Measurements from ENCODE around the gene EGF.

Gene EGF

GRCh38 chr4:110042545-110043517 is 130.1 kb downstream of the EGF start:
- DNase-seq = no peak

GRCh38 chr4:110046588-110047049 is 133.9 kb downstream of the EGF start:
- no peak for DNase-seq

- peak; percentile 46 for DNase-seq
Observed at GRCh38 chr4:110049951-110050925, 137.6 kb downstream of the EGF start.

GRCh38 chr4:110055158-110055768 is 142.6 kb downstream of the EGF start:
- DNase-seq = no peak

- DNase-seq = no peak
Observed at GRCh38 chr4:110058677-110059076, 146.0 kb downstream of the EGF start.

- no peak for DNase-seq
Observed at GRCh38 chr4:110059556-110060191, 147.0 kb downstream of the EGF start.

- DNase-seq = peak; percentile 77
Observed at GRCh38 chr4:110061076-110061475, 148.4 kb downstream of the EGF start.

Data from OCI-M1 (cell line).